GM23248 (cell line): ENCODE measurements around the gene CFC1.
"Not testable (repeated sequence)": the region's sequence is repeated elsewhere in the genome, so short reads cannot be mapped to it uniquely, and the experiment has no call there.

Source experiments
- EZH2 ChIP-seq: fragments of 200-600 bp; sonication (generic); IDR thresholded peaks from 2 replicates; pipeline ENCODE4 v1.6.1; 2018; ENCODE audit warnings: antibody characterized with exemption, mild to moderate bottlenecking; ENCODE audit not compliant: insufficient read depth, poor library complexity, severe bottlenecking
- EZH2phosphoT487 ChIP-seq: fragments of 200-600 bp; sonication (generic); IDR thresholded peaks from 2 replicates; pipeline ENCODE4 v1.6.1; 2018; ENCODE audit warnings: antibody characterized with exemption, moderate library complexity, mild to moderate bottlenecking, low read depth; ENCODE audit not compliant: insufficient read depth

- not testable (repeated sequence) for TF ChIP-seq EZH2, EZH2phosphoT487
These were observed 27.4 kb downstream of the CFC1 start for GRCh38 chr2:130571929-130572328.
